Measurements from ENCODE around the gene ACTN3. TPM values are rescaled to one million over a fixed set of nuclear protein-coding genes. Genes with fewer than 3 reads are reported as not detected.

The ACTN3 gene
- total RNA-seq = 0.07 TPM in 1 of 3 replicates, not detected in the others
- long read RNA-seq = 0 reads

GRCh38 chr11:66546368-66546965 lies at the start of gene ACTN3:
Gene ACTN3 (plus strand): TSS chr11:66546903. CDS start chr11:66546938, 35 bp downstream.
- H3K4me1 Mint-ChIP-seq (ENCODE audit: low read depth) = peaks cover 28% of the 10 kb centered on the region
- H3K27ac Mint-ChIP-seq (ENCODE audit: unreplicated experiment) = no peak within 1 kb of the TSS
- peak within 1 kb of the TSS; percentile 81 for H3K4me3 Mint-ChIP-seq (ENCODE audit: unreplicated experiment)
- H3K9me3 Mint-ChIP-seq (ENCODE audit: low read depth) = no peaks in the 10 kb centered on the region
- H3K27me3 Mint-ChIP-seq (ENCODE audit: low read depth) = no peaks in the 10 kb centered on the region
- peaks cover 16% of the 10 kb centered on the region for H3K36me3 Mint-ChIP-seq (ENCODE audit: low read depth)
- DNase-seq (ENCODE audit: low spot score) = no peak
- TF ChIP-seq CTCF (IDR thresholded peaks at IDR 0.05) = no peak

DNA sequence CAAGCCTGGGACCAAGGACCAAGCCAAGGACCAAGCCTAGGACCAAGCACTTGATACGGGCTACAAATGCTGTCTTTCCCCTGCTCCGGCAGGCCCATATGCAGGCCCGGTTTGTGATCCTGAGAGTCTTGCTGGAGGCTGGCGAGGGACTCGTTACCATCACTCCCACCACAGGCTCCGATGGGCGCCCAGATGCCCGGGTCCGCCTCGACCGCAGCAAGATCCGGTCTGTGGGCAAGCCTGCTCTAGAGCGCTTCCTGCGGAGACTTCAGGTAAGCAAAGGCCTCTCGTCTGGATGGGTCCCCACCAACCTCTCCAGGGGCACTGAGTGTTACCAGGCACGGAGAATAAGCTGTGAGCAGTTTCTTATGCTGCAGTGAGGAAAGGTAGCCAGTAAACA lies 49.5 kb upstream of the ACTN3 start:
- no peak overlapping the region for H3K4me3 Mint-ChIP-seq (ENCODE audit: unreplicated experiment)
- no peak for DNase-seq (ENCODE audit: low spot score)
- peaks cover 21% of the 10 kb centered on the region for H3K36me3 Mint-ChIP-seq (ENCODE audit: low read depth)
- no peaks in the 10 kb centered on the region for H3K4me1 Mint-ChIP-seq (ENCODE audit: low read depth)
- no peak overlapping the region for H3K27ac Mint-ChIP-seq (ENCODE audit: unreplicated experiment)
- no peak for TF ChIP-seq CTCF (IDR thresholded peaks at IDR 0.05)
- no peaks in the 10 kb centered on the region for H3K27me3 Mint-ChIP-seq (ENCODE audit: low read depth)
- H3K9me3 Mint-ChIP-seq (ENCODE audit: low read depth) = no peaks in the 10 kb centered on the region

GRCh38 chr11:66498506-66498905 lies 48.2 kb upstream of the ACTN3 start:
- no peaks in the 10 kb centered on the region for H3K9me3 Mint-ChIP-seq (ENCODE audit: low read depth)
- no peak for TF ChIP-seq CTCF (IDR thresholded peaks at IDR 0.05)
- H3K27ac Mint-ChIP-seq (ENCODE audit: unreplicated experiment) = no peak overlapping the region
- no peak overlapping the region for H3K4me3 Mint-ChIP-seq (ENCODE audit: unreplicated experiment)
- DNase-seq (ENCODE audit: low spot score) = no peak
- no peaks in the 10 kb centered on the region for H3K4me1 Mint-ChIP-seq (ENCODE audit: low read depth)
- no peaks in the 10 kb centered on the region for H3K27me3 Mint-ChIP-seq (ENCODE audit: low read depth)
- H3K36me3 Mint-ChIP-seq (ENCODE audit: low read depth) = peaks cover 17% of the 10 kb centered on the region

GRCh38 chr11:66505276-66505816 lies 41.4 kb upstream of the ACTN3 start:
- DNase-seq (ENCODE audit: low spot score) = no peak
- Mint-ChIP-seq H3K36me3 (ENCODE audit: low read depth) (peaks cover 13% of the 10 kb centered on the region), H3K27me3 (ENCODE audit: low read depth) (no peaks in the 10 kb centered on the region), H3K27ac (ENCODE audit: unreplicated experiment) (no peak overlapping the region), H3K9me3 (ENCODE audit: low read depth) (no peaks in the 10 kb centered on the region), H3K4me1 (ENCODE audit: low read depth) (peaks cover 3% of the 10 kb centered on the region), H3K4me3 (ENCODE audit: unreplicated experiment) (no peak overlapping the region)
- no peak for TF ChIP-seq CTCF (IDR thresholded peaks at IDR 0.05)

GRCh38 chr11:66509131-66509561 lies 37.6 kb upstream of the ACTN3 start:
- peaks cover 12% of the 10 kb centered on the region for H3K4me1 Mint-ChIP-seq (ENCODE audit: low read depth)
- H3K27ac Mint-ChIP-seq (ENCODE audit: unreplicated experiment) = peak overlapping the region; percentile 73
- H3K9me3 Mint-ChIP-seq (ENCODE audit: low read depth) = no peaks in the 10 kb centered on the region
- H3K27me3 Mint-ChIP-seq (ENCODE audit: low read depth) = no peaks in the 10 kb centered on the region
- no peak for DNase-seq (ENCODE audit: low spot score)
- H3K4me3 Mint-ChIP-seq (ENCODE audit: unreplicated experiment) = no peak overlapping the region
- peaks cover 7% of the 10 kb centered on the region for H3K36me3 Mint-ChIP-seq (ENCODE audit: low read depth)
- TF ChIP-seq CTCF (IDR thresholded peaks at IDR 0.05) = no peak
